ENCODE data around the gene LIPC.

Gene LIPC

DNA sequence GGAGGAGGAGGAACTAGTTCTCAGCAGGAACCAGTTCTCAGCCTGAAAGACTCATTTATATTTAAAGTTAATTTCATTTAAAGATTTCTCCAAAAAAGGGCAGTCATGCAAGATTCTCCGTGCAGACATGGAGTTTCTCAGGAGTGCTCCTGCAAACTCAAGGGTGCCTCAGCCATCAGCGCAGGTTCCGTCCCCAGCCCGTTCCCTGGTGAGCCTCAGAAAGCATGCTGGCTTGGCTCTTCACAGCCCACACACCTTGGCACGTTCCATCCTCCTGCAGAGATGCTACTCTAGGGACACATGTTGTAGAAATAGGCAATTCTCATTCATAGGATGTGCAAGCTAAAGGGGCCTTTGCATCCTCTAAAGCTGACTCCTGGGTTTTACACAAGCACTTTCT, 123.0 kb downstream of the LIPC start:
- no peak for DNase-seq (ENCODE audit: low read depth, low spot score)

- no peak for DNase-seq (ENCODE audit: low read depth, low spot score)
Measured at GRCh38 chr15:58555162-58556027, 123.6 kb downstream of the LIPC start.

DNA sequence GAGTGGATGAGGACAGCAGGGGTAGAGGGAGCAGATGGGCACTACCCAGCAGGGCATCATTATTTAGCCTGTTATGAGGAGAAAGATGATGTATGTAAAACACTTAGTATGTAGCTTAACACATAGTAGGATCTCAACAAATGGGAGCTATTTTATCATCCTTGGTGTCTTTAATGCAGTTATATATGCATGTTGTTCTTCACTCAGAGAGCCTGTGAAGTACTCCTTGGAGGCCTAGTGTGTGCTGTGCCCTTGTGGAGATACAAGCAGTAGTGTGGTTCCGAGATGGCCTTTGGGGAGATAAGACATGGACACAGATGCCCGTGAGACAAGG, 124.2 kb downstream of the LIPC start:
- no peak for DNase-seq (ENCODE audit: low read depth, low spot score)

DNA sequence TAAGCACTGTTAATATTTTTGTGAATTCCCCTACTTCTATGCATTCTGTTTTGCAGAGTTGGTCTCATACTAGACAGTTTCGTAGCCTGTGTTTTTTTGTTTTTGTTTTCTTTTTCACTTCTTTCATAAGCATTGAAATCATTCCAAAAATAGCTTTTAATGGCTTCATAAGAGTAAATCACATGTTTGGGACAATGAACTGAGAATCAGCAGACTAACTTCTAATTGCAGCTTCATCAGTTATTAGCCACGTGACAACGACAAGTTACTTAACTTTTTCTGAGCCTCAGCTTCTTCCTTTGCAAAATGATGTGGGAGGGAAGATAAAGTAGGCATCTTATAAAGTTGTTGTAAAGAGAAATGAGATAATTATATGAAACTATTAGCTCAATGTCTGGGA, 124.8 kb downstream of the LIPC start:
- no peak for DNase-seq (ENCODE audit: low read depth, low spot score)

- DNase-seq (ENCODE audit: low read depth, low spot score): no peak
Measured at GRCh38 chr15:58558777-58559176, 127.0 kb downstream of the LIPC start.

DNA sequence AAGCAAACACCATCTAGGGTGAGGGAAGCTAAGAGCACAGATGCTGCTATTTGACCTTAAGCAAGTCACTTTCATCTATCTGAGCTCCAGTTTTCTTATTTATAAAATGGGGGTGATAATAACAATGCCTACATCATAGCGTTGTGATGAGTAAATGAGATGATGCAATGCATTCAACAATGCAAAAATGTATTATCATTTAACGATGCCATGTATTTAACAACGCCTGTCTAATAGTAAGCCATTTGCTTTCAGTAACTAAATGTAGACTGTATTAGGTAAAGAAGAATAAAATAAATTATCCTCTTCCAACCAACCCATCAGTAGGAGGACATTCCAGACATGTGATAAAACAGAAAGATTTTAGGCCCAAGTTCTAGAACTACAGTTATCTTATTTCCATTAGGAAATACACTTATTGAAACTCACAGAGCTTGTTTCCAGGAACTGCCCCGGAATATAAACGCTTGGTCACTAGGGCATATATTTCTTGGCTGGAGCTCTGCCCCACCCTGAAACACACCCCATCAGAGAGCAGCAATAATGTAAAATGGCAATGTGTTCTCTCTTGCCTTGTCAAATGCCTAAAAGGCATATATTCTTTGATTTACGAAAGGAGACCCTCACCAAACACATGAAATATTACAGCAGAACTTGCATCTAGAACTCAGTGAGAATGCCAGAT, 128.3 kb downstream of the LIPC start:
- DNase-seq (ENCODE audit: low read depth, low spot score): no peak

GRCh38 chr15:58561321-58561720, 129.5 kb downstream of the LIPC start:
- DNase-seq (ENCODE audit: low read depth, low spot score): no peak

DNA sequence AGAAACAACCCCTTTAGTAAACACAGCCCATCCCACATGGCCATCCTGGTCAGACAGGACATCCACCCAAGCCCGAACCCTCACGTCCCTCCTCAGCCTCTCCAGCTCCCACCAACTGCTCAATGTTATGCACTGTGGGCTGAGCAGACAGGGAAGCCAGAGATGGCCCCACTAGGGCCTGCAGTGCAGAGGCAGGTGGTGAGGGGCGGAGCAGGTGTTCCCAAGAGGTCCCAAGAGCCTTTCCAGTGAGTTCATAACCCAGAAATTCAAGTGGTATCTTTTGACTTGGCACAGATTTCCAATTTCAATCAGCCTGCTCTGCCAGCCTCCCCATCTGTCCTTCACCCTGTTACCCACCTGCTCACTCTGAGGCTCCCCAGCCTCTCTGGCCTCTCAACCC, 130.3 kb downstream of the LIPC start:
- DNase-seq (ENCODE audit: low read depth, low spot score): no peak

- no peak for DNase-seq (ENCODE audit: low read depth, low spot score)
Measured at GRCh38 chr15:58564981-58565380, 133.2 kb downstream of the LIPC start.

GRCh38 chr15:58565619-58566018, 133.8 kb downstream of the LIPC start:
- DNase-seq (ENCODE audit: low read depth, low spot score): no peak

DNA sequence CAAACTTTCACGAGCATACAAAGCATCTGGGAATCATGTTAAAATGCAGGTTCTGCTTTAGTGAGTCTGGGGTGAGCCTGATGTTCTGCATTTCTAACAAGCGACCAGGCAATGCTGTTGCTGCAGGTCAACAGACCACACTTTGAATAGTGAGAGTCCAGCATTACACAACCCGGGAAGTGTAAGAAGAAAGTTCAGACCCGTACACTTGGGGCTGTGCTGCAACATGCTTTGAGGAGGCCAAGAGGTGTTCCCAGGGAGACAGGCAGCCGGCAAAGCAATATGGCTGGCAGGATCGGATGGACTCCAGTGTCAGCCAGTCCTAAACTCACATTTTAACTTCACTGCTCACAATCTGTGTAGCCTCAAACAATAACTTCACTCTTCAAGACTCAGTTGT, 134.2 kb downstream of the LIPC start:
- DNase-seq (ENCODE audit: low read depth, low spot score): no peak

DNA sequence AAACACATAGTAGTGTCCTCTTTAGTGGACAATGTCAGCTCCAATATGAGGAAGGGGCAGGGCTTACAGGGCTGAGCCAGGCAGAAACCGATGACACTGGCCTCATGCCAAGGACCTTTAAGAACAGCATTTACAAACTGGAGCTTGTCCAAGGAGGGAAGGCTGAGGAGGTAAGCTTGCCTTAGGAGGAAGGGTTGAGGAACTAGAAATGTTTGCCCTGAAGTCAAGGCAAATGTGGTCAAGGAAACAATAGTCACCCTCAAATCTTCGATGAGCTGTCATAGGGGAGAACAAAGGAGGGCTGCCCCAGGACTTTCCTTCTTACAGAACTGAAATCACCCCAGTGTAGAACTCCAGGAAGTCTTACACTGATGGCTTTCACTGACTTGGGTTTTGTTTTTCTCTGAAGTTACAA, 136.4 kb downstream of the LIPC start:
- DNase-seq (ENCODE audit: low read depth, low spot score): no peak

DNA sequence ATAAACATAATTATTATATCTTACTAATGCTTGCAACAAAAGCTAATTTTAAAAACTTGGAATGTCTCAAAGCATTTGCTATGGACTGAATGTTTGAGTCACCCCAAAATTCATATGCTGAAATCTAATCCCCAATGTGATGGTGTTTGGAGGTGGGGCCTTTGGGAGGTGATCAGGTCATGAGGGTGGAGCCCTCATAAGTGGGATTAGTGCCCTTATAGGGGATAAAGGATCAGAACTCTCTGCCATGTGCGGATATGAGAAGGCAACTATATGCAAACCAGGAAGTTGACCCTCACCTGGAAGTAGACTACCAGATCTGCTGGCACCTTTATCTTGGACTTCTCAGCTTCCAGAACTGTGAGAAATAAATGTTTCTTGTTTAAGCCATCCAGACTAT, 137.7 kb downstream of the LIPC start:
- no peak for DNase-seq (ENCODE audit: low read depth, low spot score)

DNA sequence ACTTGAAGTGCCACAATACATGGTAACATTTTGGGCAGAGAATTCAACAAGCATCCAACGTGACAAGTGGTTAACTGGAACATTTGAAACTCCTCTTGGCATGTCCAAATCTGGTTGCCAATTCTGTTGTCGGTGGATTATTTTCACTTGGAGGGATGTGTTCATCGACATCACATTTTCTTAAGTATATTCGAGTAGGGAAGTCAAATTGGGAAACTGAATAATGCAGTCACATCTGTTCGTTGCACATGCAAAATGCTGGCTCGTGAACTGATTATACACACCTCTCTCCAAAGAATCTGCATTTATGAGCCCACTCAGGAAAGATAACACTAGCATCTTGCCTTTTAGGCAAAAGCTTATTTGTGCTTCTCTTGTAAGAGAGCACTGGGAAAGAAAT, 139.7 kb downstream of the LIPC start:
- DNase-seq (ENCODE audit: low read depth, low spot score): no peak

- DNase-seq (ENCODE audit: low read depth, low spot score): no peak
Measured at GRCh38 chr15:58572521-58572920, 140.7 kb downstream of the LIPC start.

DNA sequence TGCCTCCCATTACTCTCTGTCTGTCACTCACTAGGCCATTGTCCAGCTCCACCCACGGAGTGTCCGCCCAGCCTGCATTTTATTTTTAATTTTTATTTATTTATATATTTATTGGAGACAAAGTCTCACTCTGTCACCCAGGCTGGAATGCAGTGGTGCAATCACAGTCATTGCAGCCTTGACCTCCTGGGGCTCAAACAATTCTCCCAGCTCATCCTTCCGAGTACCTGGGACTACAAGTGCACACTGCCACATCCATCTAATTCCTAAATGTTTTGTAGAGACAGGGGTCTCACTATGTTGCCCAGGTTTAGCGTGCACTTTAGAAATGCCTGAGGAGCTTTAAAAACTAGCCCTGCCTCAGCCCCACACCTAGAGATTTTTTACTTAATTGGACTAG, 141.5 kb downstream of the LIPC start:
- no peak for DNase-seq (ENCODE audit: low read depth, low spot score)

- DNase-seq (ENCODE audit: low read depth, low spot score): no peak
Measured at GRCh38 chr15:58574631-58575030, 142.8 kb downstream of the LIPC start.

- no peak for DNase-seq (ENCODE audit: low read depth, low spot score)
Measured at GRCh38 chr15:58575045-58575786, 143.4 kb downstream of the LIPC start.

DNA sequence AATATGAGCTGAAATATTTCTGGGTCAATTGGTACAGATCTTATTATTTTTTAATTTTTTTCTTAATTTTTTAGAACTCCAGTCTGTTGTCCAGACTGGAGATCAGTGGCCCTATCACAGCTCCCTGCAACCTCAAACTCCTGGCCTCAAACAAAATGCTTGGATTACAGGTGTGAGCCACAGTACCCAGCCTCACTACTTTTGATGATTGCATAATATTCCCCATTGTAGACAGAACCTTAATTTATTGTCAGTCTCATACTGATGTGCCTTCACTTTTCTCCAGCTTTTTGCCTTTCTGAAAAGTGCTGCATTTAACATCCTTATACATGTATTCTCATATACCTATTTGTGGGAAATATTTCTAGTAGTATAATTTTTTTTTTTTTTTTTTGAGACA, 144.9 kb downstream of the LIPC start:
- no peak for DNase-seq (ENCODE audit: low read depth, low spot score)

DNA sequence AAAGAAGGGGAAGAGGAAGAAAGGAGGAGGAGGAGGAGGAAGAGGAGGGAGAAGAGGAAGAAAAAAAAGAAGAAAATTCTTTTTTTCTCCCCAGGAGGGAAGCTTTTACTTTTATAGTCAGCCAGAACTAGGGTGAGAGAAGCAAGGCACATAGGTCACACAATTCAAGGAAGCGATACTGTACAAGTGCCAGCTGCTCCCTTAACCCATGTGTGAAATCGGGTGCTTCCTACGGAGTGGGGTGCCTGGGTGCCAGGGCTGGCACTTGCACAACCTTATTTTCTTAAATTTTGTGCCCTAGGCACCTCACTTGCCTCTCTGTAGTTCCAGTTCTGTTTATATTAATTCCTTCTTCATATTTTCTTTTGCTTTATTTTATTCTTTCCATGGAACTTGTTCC, 150.4 kb downstream of the LIPC start:
- DNase-seq (ENCODE audit: low read depth, low spot score): no peak

DNA sequence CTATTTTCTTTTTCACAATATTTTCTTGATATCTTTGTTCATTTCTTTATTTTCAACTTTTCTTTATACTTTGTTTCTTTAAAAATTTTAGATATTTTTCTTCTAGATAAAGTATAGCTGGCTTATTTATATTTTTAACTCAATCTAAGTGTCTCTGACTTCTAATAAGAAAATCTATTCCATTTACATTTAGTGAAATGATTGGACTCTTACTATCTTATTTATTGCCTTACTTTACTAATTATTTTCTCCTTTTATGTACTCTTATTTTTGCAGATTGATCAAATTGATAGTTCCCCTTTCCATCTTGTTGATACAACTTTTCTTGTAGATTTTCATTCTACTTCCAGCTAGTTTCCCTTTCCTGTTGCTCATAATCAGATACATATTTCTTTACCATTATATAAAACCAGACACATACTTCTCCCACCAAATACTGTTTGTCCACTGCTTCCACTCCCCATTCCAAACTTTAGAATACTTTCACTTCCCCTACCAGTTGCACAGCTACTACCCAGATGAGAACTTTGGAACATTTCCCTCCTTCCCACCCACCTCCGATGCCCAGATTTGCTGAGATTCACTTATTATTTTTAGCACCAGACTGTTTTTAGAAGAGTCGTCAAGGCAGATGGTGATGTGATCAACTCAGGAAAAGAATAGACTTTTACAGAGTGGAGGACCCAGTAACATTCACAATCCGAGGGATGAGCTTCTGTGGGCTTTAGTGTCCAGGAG, 151.5 kb downstream of the LIPC start:
- no peak for DNase-seq (ENCODE audit: low read depth, low spot score)

Measured in smooth muscle cell of the brain vasculature (primary cell).